GM21528 (cell line): ENCODE measurements around the gene SPATS2.

Experiments
- ATAC-seq: cut with Tn5 transposase; IDR thresholded peaks from one replicate; pipeline ENCODE4 v1.9.1; 2021; ENCODE audit warnings: mild to moderate bottlenecking, moderate library complexity; ENCODE audit not compliant: unreplicated experiment, low FRiP score

SPATS2 gene

GRCh38 chr12:49565406-49566265 lies 198.4 kb downstream of the SPATS2 start:
- ATAC-seq = no peak

- no peak for ATAC-seq
Measured at GRCh38 chr12:49566361-49566760, 199.1 kb downstream of the SPATS2 start.

DNA sequence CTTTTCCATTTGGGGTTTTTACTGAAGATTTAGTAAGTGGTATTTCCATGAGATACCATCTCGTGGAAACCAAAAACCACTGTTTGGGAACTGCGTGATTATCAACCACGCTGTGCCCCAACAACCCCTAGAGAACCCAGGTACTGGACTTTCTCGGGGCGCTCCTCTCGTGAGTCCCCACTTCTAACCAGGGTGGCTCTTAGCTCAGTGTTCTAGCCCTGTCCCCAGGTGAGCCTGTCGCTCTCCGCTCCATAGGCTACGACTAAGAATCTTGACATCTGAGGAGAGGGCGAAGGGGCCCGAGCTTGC lies 200.0 kb downstream of the SPATS2 start:
- ATAC-seq = peak; percentile 8

- ATAC-seq = peak; percentile 80
Measured at GRCh38 chr12:49567611-49568441, 200.6 kb downstream of the SPATS2 start, which contains the start of gene MCRS1. Gene MCRS1, minus strand, starts transcription at chr12:49568142. Its CDS starts 1,411 bp downstream, at chr12:49566731.

DNA sequence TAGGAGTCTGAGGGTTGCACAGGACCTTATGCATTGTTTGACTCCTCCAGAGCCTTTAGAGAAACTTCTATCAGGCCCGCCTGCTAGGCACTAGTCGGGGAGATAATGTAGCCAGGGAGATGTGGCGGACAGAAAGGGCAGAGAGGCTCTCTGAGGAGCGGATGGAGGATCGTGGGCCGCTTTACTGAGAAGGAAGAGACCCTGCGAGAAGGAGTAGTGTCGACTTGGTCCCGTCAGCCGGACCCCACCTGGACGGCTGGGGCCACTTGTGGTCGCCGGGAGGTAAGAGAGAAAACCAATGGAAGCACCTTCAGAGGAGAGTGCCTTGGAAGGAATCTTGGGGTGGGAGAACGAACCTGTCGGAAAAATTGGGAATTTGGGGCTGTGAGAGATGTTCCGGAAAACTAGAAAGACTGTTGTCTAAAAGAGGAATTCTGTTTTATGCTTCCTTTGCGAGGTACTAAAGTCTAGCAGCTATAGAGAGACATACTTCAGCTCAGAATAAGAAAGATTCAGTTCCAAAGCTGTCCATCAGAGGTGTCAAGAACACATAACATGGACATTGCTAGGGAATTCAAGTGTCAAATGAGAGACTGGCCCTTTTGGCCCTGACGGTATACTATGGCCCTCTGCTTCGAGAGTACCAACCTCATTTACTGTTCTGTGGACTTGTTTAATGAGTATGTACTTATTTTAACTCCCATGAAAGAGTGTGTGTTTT lies 201.3 kb downstream of the SPATS2 start:
- ATAC-seq = peak; percentile 21
